ENCODE results near the gene VDAC2. TPM values are rescaled to one million over a fixed set of nuclear protein-coding genes. Genes with fewer than 3 reads are reported as not detected.
A peak's percentile ranks its signal among the peaks of the same experiment; 100 is the strongest.

The VDAC2 gene
- total and polyA plus RNA-seq, 10 of the 15 experiments (the other 5 are each of a cell fraction or from before 2014, with no cell fraction given) = 73.4 to 294 (median 146) TPM

GRCh38 chr10:75230600-75231038, 20.0 kb downstream of the VDAC2 start (continued):
- TF ChIP-seq MTA3 (IDR thresholded peaks at IDR 0.05; ENCODE audit: borderline replicate concordance, low read length) = no peak
- no peak for TF ChIP-seq TCF12 (IDR thresholded peaks at IDR 0.05; ENCODE audit: low read depth, low read length)

GRCh38 chr10:75231672-75232581, 21.3 kb downstream of the VDAC2 start:
- intact Hi-C loops (cut with micrococcal nuclease; ENCODE audit: unreplicated experiment) = loop anchor here (2.0 to 5.0 kb wide), 2 partner anchors 21 to 1345 kb away; partner anchors contain the start of gene VDAC2
- ChIA-PET SMC1A (ENCODE audit: uncharacterized antibody, unreplicated experiment) (interaction anchor here (0.9 to 3.4 kb wide), 6 partner anchors 13 to 102 kb away, joined by 3 to 21 read pairs (median 4); no protein-coding TSS in a partner anchor), CTCF (interaction anchor here (0.9 to 14.5 kb wide), 13 partner anchors 14 to 988 kb away, joined by 3 to 207 read pairs (median 10); partner anchors contain the start of gene VDAC2), RAD21 (ENCODE audit: unreplicated experiment) (interaction anchor here (1.0 to 2.2 kb wide), 6 partner anchors 22 to 103 kb away, joined by 3 to 17 read pairs (median 4); partner anchors contain the start of gene VDAC2), POLR2A (interaction anchor here (5.1 kb wide), 1 partner anchor 22 kb away, joined by 21 read pairs; the partner anchor contains the start of gene VDAC2)
- Histone ChIP-seq H3K36me3 (ENCODE audit: control insufficient read depth in 2 of 2, insufficient read depth in 2 of 2, low read length in 1 of 2) (peaks cover 16 to 26% of the 10 kb centered on the region in 2 experiments), H2AFZ (ENCODE audit: control insufficient read depth, low read depth, low read length) (no peak overlapping the region), H3K27ac (ENCODE audit: control insufficient read depth, insufficient read depth) (no peak overlapping the region), H3K9me3 (replicated peaks; ENCODE audit: control insufficient read depth, insufficient read depth, low read length) (no peaks in the 10 kb centered on the region), H4K20me1 (ENCODE audit: control insufficient read depth, insufficient read depth) (0 out of 2 replicates have a peak, but pooled peaks cover 2% of the 10 kb centered on the region), H3K4me3 (no peak overlapping the region), H3K79me2 (ENCODE audit: control insufficient read depth, insufficient read depth, low read length) (peaks cover 18% of the 10 kb centered on the region), H3K27me3 (replicated peaks in 1 of 2; ENCODE audit: control insufficient read depth in 2 of 2, insufficient read depth in 2 of 2, low read length in 1 of 2) (no peaks in the 10 kb centered on the region), H3K4me1 (ENCODE audit: control insufficient read depth, insufficient read depth, low read length) (peaks cover 11% of the 10 kb centered on the region), H3K4me2 (ENCODE audit: control insufficient read depth, insufficient read depth) (no peak overlapping the region), H3K9ac (ENCODE audit: control insufficient read depth, insufficient read depth, low read length) (no peak overlapping the region)
- WGBS (ENCODE audit: insufficient coverage, insufficient replicate concordance, low lambda C conversion rate, missing lambda C conversion rate) = 79% methylated on average over 4 of the region's 4 CpGs
- FAIRE-seq (no peak), ATAC-seq (no peak), DNase-seq (ENCODE audit: low read depth, low spot score) (no peak)
- BruUV-seq (replicated peaks) = no TSS peak
- in situ Hi-C loops (cut with MboI) = loop anchor here (5.0 to 10.0 kb wide), 3 partner anchors 120 to 1347 kb away; partner anchors contain the start of gene SAMD8
- TF ChIP-seq NRF1 (conservative IDR thresholded peaks at IDR 0.05; ENCODE audit: low read depth, low read length) = no peak
- TF ChIP-seq JUNB (IDR thresholded peaks at IDR 0.05) = no peak
- TF ChIP-seq CREB1 (IDR thresholded peaks at IDR 0.05; ENCODE audit: low read depth) = no peak
- no peak for TF ChIP-seq SP1 (IDR thresholded peaks at IDR 0.05; ENCODE audit: low read depth, low read length)
- TF ChIP-seq MTA2 (IDR thresholded peaks at IDR 0.05; ENCODE audit: low read depth) = no peak
- no peak for TF ChIP-seq ESRRA (IDR thresholded peaks at IDR 0.05; ENCODE audit: low read length)
- peak; percentile 63 for TF ChIP-seq POLR2AphosphoS5 (IDR thresholded peaks at IDR 0.05; ENCODE audit: low read length)
- TF ChIP-seq IKZF2 (IDR thresholded peaks at IDR 0.05) = no peak
- TF ChIP-seq ZNF384 (IDR thresholded peaks at IDR 0.05; ENCODE audit: borderline replicate concordance, low read depth, low read length) = no peak
- TF ChIP-seq ZBTB33 (IDR thresholded peaks at IDR 0.05) = no peak
- no peak for TF ChIP-seq MAX (IDR thresholded peaks at IDR 0.05; ENCODE audit: low read depth, low read length)
- TF ChIP-seq HSF1 (IDR thresholded peaks at IDR 0.05; ENCODE audit: low read depth, low read length) = no peak
- no peak for TF ChIP-seq POU2F2 (IDR thresholded peaks at IDR 0.05; ENCODE audit: borderline replicate concordance, low read depth, low read length)
- TF ChIP-seq RELB (IDR thresholded peaks at IDR 0.05; ENCODE audit: low read depth) = no peak
